ENCODE measurements around the gene CNOT6. TPM values are rescaled to one million over a fixed set of nuclear protein-coding genes. Genes with fewer than 3 reads are reported as not detected.
"Not testable (repeated sequence)": the region's sequence is repeated elsewhere in the genome, so short reads cannot be mapped to it uniquely, and the experiment has no call there.

The CNOT6 gene
- total RNA-seq = 10 to 100 TPM in 7 of 8 experiments, 1 to 10 TPM in 1; 7.4 to 29.4 (median 20.2) TPM

DNA sequence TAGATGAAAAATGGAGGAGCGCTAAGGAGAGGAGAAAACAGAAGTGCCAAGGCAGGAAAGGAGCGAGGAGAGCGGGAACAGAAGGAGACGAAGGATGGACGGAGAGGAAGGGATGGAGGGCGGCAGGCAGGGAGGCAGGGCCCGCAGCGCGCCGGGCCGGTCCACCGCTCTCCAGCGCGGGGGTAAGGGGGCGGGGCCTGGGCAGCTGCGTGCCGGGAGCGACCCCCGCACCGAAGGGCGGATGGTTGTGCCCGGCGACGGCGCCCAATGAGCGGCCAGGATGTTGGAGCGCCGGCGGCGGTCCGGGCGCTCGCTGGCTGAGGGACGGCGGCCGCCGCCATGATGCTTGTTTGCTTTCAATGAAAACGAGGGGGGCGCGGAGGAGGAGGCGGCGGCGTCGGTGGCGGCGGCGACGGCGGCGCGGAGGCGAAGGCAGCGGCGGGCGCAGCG lies at the start of gene CNOT6:
CNOT6 (plus strand) TSS at position 320 of the 450 bp plus-strand sequence. CDS start 34,898 bp downstream, outside the sequence.
- Histone ChIP-seq H3K4me1 (replicated peaks in 1 of 2) (peaks cover 18% of the 10 kb centered on the region in 2 donors), H3K27ac (peak within 1 kb of the TSS; percentile 96 to 98), H3K4me3 (peak within 1 kb of the TSS; percentile 87 to 96 (median 95))
- 0% methylated on average over 3 to 16 of the region's 56 CpGs; no CpG with 5 or more reads in 5 of the 10 experiments for WGBS, 10 experiments
- in situ Hi-C loops (cut with MboI; ENCODE audit: low pct_unique_long_range_greater_than_20kb in 2 of 9, low sequenced_read_pairs in 9 of 9, unreplicated experiment in 9 of 9) = loop anchor here in 1 of 9 experiments (25.0 kb wide), 1 partner anchor 207 kb away; the partner anchor contains the start of gene MAPK9
- ATAC-seq (replicated peaks in 6 of 8) = peak; percentile 87 to 95 (median 91)

DNA sequence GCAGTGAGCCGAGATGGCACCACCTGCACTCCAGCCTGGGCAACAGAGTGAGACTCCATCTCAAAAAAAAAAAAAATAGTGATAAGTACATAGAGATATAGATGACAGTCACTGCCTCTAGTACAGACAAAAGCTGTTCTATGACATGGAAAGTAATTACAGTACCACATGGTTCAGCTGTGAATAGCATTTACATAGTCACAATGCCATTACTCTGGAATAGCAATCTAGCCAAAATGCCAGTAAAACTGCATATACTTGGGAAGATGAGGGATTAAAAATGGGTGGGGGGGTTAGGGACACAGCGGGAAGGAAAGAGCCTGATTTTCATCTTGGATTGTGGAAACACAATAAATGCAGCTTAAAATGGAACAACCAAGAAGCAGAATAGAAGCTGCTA lies 39.4 kb upstream of the CNOT6 start:
- Histone ChIP-seq H3K27ac (no peak overlapping the region), H3K4me3 (no peak overlapping the region), H3K4me1 (replicated peaks in 1 of 2) (no peaks in the 10 kb centered on the region)
- ATAC-seq (replicated peaks in 6 of 8) = peak in 2 of 8 experiments; percentile 43 to 68
- WGBS, 10 experiments = 14 to 100% (median 71%) methylated on average over 1 to 2 of the region's 2 CpGs; no CpG with 5 or more reads in 1 of the 10 experiments
- in situ Hi-C loops (cut with MboI; ENCODE audit: low pct_unique_long_range_greater_than_20kb in 2 of 9, low sequenced_read_pairs in 9 of 9, unreplicated experiment in 9 of 9) = loop anchor here in 1 of 9 experiments (25.0 kb wide), 1 partner anchor 142 kb away; no protein-coding TSS in a partner anchor

DNA sequence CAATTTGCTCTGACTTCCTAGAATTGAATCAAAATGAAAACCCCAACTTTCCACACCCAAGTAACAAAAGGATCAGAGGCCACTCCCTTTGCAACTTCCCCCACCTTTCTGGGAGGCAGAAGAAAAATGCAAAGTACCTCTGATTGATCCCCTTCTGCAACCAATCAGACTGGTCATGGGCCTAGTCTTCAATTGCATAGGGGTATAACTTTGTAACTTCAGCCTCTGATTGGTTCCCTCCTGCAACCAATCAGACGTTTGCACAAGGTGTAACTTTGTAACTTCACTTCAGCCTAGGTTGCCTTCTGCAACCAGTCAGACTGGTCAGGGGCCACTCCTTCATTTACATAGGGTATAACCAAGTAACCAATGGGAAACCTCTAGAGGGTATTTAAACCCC lies 38.3 kb upstream of the CNOT6 start:
- no peak overlapping the region for H3K4me3 ChIP-seq
- WGBS, 10 experiments = 0 to 43% methylated on average over 1 of the region's 1 CpG; no CpG with 5 or more reads in 8 of the 10 experiments
- ATAC-seq (replicated peaks in 6 of 8) = peak in 2 of 8 experiments; percentile 21 to 27
- H3K4me1 ChIP-seq (replicated peaks in 1 of 2) = no peaks in the 10 kb centered on the region
- H3K27ac ChIP-seq = no peak overlapping the region
- in situ Hi-C loops (cut with MboI; ENCODE audit: low pct_unique_long_range_greater_than_20kb in 2 of 9, low sequenced_read_pairs in 9 of 9, unreplicated experiment in 9 of 9) = loop anchor here in 1 of 9 experiments (25.0 kb wide), 1 partner anchor 144 kb away; no protein-coding TSS in a partner anchor

DNA sequence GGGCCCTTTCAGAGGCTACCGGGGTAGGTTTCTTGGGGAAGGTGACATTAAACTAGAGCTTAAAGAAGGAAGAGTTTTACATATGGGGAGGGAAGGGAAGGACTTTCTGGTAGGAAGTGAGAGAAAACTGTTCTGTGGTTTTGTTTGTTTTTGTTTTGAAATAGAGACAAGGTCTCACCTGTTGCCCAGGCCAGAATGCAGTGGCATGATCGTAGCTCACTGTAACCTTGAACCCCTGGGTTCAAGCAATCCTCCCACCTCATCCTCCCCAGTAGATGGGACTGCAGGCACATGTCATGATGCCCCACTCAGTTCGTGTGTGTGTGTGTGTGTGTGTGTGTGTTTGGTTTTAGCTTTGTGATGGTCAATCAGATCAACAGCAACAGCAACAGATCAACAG lies 37.4 kb upstream of the CNOT6 start:
- no peak overlapping the region for H3K4me3 ChIP-seq
- no peak overlapping the region for H3K27ac ChIP-seq
- no peak for ATAC-seq (replicated peaks in 6 of 8)
- in situ Hi-C loops (cut with MboI; ENCODE audit: low pct_unique_long_range_greater_than_20kb in 2 of 9, low sequenced_read_pairs in 9 of 9, unreplicated experiment in 9 of 9) = loop anchor here in 1 of 9 experiments (25.0 kb wide), 1 partner anchor 144 kb away; no protein-coding TSS in a partner anchor
- 0 to 100% (median 50%) methylated on average over 1 to 3 of the region's 3 CpGs; no CpG with 5 or more reads in 5 of the 10 experiments for WGBS, 10 experiments
- H3K4me1 ChIP-seq (replicated peaks in 1 of 2) = no peaks in the 10 kb centered on the region

DNA sequence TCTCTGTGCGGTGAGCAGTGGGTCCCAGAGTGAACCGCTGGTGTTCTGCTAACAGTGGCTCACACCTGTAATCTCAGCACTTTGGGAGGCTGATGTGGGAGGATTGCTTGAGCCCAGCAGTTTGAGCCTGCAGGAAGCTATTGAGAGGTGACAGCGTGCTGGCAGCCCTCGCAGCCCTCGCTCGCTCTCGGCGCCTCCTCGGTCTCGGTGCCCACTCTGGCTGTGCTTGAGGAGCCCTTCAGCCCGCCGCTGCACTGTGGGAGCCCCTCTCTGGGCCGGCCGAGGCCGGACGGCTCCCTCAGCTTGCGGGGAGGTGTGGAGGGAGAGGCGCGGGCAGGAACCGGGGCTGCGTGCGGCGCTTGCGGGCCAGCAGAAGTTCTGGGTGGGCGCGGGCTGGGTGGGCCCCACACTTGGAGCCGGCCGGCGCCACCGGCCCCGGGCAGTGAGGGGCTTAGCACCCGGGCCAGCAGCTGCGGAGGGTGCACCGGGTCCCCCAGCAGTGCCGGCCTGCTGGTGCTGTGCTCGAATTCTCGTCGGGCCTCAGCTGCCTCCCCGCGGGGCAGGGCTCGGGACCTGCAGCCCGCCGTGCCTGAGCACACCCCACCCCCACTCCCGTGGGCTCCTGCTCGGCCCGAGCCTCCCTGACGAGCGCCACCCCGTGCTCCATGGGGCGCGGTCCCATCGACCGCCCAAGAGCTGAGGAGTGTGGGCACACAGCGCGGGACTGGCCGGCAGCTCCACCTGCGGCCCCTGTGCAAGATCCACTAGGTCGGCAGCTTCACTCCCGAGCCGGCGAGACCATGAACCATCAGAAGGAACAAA lies 35.1 kb upstream of the CNOT6 start:
- not testable (repeated sequence) for H3K4me1 ChIP-seq (replicated peaks in 1 of 2); H3K27ac ChIP-seq; ATAC-seq (replicated peaks in 6 of 8); H3K4me3 ChIP-seq
- WGBS, 10 experiments = 67 to 100% (median 100%) methylated on average over 1 to 8 of the region's 61 CpGs; no CpG with 5 or more reads in 3 of the 10 experiments
- in situ Hi-C loops (cut with MboI; ENCODE audit: low pct_unique_long_range_greater_than_20kb in 2 of 9, low sequenced_read_pairs in 9 of 9, unreplicated experiment in 9 of 9) = loop anchor here in 1 of 9 experiments (25.0 kb wide), 1 partner anchor 147 kb away; no protein-coding TSS in a partner anchor

DNA sequence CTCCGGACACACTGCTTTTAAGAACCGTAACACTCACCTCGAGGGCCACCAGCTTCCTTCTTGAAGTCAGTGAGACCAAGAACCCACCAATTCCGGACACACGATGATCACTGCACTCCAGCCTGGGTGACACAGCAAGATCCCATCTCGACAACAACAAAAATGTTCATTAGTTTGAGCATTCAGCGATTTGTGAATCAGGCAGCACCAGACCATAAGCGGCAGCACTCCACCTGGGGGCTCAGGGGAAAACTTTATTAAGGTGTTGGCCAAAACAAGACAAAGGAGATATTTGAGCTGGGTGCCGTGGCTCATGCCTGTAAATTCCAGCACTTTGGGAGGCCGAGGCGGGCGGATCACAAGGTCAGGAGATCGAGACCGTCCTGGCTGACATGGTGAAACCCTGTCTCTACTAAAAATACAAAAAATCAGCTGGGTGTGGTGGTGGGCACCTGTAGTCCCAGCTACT lies 34.5 kb upstream of the CNOT6 start:
- in situ Hi-C loops (cut with MboI; ENCODE audit: low pct_unique_long_range_greater_than_20kb in 2 of 9, low sequenced_read_pairs in 9 of 9, unreplicated experiment in 9 of 9) = loop anchor here in 1 of 9 experiments (25.0 kb wide), 1 partner anchor 147 kb away; no protein-coding TSS in a partner anchor
- not testable (repeated sequence) for H3K27ac ChIP-seq; ATAC-seq (replicated peaks in 6 of 8); H3K4me3 ChIP-seq; H3K4me1 ChIP-seq (replicated peaks in 1 of 2)
- WGBS, 10 experiments = 73 to 100% (median 82%) methylated on average over 3 to 6 of the region's 14 CpGs; no CpG with 5 or more reads in 6 of the 10 experiments

DNA sequence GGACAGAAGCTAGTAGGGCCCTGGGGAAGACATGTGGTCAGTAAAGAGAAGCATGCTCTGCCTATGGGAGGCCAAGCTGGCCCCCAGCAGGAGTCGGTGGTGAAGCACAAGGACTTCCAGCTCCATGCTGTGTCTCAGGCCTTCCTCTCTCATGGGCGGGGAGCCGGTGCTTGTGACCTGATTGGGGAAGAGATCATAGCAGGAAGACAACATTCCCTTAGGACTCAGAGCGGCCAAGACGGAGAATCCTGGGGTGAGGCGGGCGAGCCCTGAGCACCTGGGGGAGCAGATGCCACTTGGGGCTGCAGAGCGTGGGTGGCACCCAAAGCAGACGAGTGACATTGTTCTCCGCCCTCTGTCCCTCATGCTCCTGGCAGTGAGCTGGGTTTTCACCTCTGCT lies 33.3 kb upstream of the CNOT6 start:
- in situ Hi-C loops (cut with MboI; ENCODE audit: low pct_unique_long_range_greater_than_20kb in 2 of 9, low sequenced_read_pairs in 9 of 9, unreplicated experiment in 9 of 9) = loop anchor here in 1 of 9 experiments (25.0 kb wide), 1 partner anchor 149 kb away; no protein-coding TSS in a partner anchor
- WGBS, 10 experiments = 100% methylated on average over 2 of the region's 10 CpGs; no CpG with 5 or more reads in 8 of the 10 experiments
- H3K4me1 ChIP-seq (replicated peaks in 1 of 2) = no peaks in the 10 kb centered on the region
- ATAC-seq (replicated peaks in 6 of 8) = no peak
- no peak overlapping the region for H3K4me3 ChIP-seq
- no peak overlapping the region for H3K27ac ChIP-seq

DNA sequence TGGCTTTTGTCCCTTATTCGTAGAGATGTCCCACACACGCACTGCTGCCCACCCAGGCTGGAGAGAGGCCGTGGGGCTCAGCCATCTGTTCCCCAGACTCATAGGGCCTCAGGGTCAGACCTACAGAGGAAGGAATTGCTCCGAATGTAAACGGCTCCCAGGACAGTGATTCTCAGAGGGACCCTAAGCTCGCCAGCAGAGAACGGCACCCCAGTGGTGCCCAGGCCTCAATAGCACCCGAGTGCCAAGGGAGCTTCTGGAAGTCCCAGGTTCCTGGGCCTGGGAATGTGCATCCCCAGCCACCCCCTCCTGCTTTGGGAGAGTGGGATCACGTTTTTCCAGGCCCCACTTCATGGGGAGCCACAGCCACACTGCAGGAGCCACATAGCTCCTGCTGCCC lies 32.9 kb upstream of the CNOT6 start:
- in situ Hi-C loops (cut with MboI; ENCODE audit: low pct_unique_long_range_greater_than_20kb in 2 of 9, low sequenced_read_pairs in 9 of 9, unreplicated experiment in 9 of 9) = loop anchor here in 1 of 9 experiments (25.0 kb wide), 1 partner anchor 149 kb away; no protein-coding TSS in a partner anchor
- WGBS, 10 experiments = 33 to 100% (median 66%) methylated on average over 1 to 5 of the region's 9 CpGs; no CpG with 5 or more reads in 6 of the 10 experiments
- H3K27ac ChIP-seq = no peak overlapping the region
- H3K4me1 ChIP-seq (replicated peaks in 1 of 2) = no peaks in the 10 kb centered on the region
- no peak for ATAC-seq (replicated peaks in 6 of 8)
- no peak overlapping the region for H3K4me3 ChIP-seq

DNA sequence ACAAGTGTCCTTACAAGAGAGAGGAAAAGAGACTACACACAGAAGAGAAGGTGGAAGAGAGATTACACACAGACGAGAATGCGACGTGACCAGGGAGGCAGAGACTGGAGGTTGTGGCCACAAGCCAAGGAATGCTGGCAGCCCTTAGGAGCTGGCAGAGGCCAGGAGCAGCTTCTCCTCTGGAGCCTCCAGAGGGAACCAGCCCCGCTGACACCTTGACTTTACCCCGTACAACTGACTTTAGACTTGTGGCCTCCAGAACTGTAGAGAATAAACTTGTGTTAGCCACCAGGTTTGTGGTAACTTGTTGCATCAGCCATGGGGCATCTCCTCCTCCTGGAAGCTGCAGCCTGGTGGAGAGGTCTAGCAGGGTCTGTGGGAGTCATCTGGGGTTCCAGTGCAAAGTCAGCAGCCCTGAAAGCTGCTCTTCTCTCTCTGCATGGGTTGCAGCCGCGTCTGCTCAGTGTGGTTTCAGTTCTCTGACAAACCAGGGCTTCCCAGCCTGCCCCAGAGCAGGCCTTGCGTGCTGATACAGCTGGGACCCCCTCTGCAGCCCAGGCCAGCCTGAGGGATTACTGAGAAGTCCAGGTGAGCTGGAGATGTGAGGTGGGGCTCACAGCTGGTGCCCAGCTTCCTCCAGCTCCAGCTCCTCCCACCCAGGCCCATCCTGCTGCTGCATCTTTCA lies 30.8 kb upstream of the CNOT6 start:
- H3K4me1 ChIP-seq (replicated peaks in 1 of 2) = no peaks in the 10 kb centered on the region
- no peak overlapping the region for H3K27ac ChIP-seq
- ATAC-seq (replicated peaks in 6 of 8) = no peak
- in situ Hi-C loops (cut with MboI; ENCODE audit: low pct_unique_long_range_greater_than_20kb in 2 of 9, low sequenced_read_pairs in 9 of 9, unreplicated experiment in 9 of 9) = loop anchor here in 1 of 9 experiments (25.0 kb wide), 1 partner anchor 151 kb away; no protein-coding TSS in a partner anchor
- 22 to 82% (median 63%) methylated on average over 2 to 5 of the region's 8 CpGs; no CpG with 5 or more reads in 2 of the 10 experiments for WGBS, 10 experiments
- H3K4me3 ChIP-seq = no peak overlapping the region

DNA sequence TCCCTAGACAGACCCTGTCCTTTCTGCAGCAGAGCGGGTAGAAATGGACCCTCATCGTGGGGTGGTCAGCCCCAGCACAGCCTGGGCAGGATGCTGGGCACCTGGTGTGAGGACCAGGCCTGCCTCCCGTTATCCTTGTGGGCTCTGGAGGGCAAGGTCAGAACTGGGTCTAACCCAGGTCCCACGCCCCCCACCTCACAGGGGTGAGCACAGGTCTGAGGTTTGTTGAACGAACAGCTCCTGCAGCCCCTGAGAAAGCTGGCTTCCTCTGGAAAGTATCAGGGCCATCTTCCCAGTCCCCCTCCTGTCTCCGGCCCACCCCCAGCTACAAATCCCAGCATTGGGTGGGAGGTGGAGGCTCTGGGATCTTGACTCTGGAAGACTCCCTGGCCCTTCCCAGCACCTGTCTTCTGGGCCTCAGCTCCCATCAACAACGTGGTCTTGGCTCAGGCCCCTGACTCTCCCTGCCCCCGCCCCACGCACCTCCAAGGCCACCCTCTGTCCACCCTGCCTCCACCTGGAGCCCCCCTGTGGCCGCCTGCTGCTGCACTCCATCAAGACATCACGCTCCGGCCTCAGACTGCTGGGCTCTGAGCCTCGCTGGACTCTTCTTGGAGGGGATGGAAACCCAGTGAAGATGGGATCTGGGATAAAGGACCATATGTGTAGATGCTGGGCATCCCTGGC lies 30.1 kb upstream of the CNOT6 start:
- no peak for ATAC-seq (replicated peaks in 6 of 8)
- Histone ChIP-seq H3K4me3 (no peak overlapping the region), H3K4me1 (replicated peaks in 1 of 2) (no peaks in the 10 kb centered on the region), H3K27ac (no peak overlapping the region)
- 20 to 80% (median 48%) methylated on average over 1 to 2 of the region's 13 CpGs; no CpG with 5 or more reads in 6 of the 10 experiments for WGBS, 10 experiments
- in situ Hi-C loops (cut with MboI; ENCODE audit: low pct_unique_long_range_greater_than_20kb in 2 of 9, low sequenced_read_pairs in 9 of 9, unreplicated experiment in 9 of 9) = loop anchor here in 1 of 9 experiments (25.0 kb wide), 1 partner anchor 152 kb away; no protein-coding TSS in a partner anchor

DNA sequence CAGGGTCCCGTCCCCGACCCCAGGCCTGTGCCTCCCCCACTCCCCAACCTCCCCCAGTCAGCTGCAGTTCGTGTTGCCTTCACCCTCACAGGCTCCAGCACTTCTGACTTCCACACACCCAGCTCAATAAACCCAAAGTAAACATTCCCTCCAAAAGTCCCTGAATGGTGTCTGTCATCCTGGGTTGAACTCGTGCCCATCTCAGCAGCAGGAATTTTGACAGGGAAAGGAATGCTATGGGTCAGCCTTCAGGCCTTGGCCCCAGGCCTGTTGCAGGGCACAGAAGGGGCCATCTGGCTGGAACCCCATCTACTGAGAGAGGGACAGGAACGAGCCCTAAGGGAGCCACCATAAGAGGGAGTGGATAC lies 29.6 kb upstream of the CNOT6 start:
- Histone ChIP-seq H3K4me3 (no peak overlapping the region), H3K4me1 (replicated peaks in 1 of 2) (no peaks in the 10 kb centered on the region), H3K27ac (no peak overlapping the region)
- no peak for ATAC-seq (replicated peaks in 6 of 8)
- in situ Hi-C loops (cut with MboI; ENCODE audit: low pct_unique_long_range_greater_than_20kb in 2 of 9, low sequenced_read_pairs in 9 of 9, unreplicated experiment in 9 of 9) = loop anchor here in 1 of 9 experiments (25.0 kb wide), 1 partner anchor 152 kb away; no protein-coding TSS in a partner anchor
- 40 to 63% methylated on average over 1 of the region's 5 CpGs; no CpG with 5 or more reads in 8 of the 10 experiments for WGBS, 10 experiments

DNA sequence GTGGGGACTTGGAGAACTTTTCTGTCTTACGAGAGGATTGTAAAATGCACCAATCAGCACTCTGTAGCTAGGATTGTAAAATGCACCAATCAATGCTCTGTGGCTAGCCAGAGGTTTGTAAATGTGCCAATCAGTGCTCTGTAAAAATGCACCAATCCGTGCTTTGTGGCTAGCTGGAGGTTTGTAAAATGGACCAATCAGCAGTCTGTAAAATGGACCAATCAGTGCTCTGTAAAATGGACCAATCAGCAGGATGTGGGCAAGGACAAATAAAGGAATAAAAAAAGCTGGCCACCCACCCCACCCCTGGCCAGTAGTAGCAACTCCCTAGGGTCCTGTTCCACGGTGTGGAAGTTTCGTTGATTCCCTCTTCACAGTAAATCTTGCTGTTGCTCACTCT lies 29.1 kb upstream of the CNOT6 start:
- 40 to 100% (median 90%) methylated on average over 1 to 3 of the region's 4 CpGs; no CpG with 5 or more reads in 1 of the 10 experiments for WGBS, 10 experiments
- ATAC-seq (replicated peaks in 6 of 8); H3K27ac ChIP-seq; H3K4me1 ChIP-seq (replicated peaks in 1 of 2); H3K4me3 ChIP-seq: not testable (repeated sequence)
- in situ Hi-C loops (cut with MboI; ENCODE audit: low pct_unique_long_range_greater_than_20kb in 2 of 9, low sequenced_read_pairs in 9 of 9, unreplicated experiment in 9 of 9) = loop anchor here in 1 of 9 experiments (25.0 kb wide), 1 partner anchor 153 kb away; no protein-coding TSS in a partner anchor

Data from motor neuron (in vitro differentiated cells).